Stimulated activated CD4-positive, alpha-beta T cell treated with anti-CD3 and anti-CD28 coated beads, Interleukin-4, amount 100 ng/mL, for 4 hours (primary cell): ENCODE measurements around the gene SNAPC2.
"Not testable (repeated sequence)": the region's sequence is repeated elsewhere in the genome, so short reads cannot be mapped to it uniquely, and the experiment has no call there.

Experiments
- DNase-seq, 2 experiments: peaks; one replicate each; pipeline ENCODE4 v3.0.0-alpha.2; 2020

SNAPC2 gene

DNA sequence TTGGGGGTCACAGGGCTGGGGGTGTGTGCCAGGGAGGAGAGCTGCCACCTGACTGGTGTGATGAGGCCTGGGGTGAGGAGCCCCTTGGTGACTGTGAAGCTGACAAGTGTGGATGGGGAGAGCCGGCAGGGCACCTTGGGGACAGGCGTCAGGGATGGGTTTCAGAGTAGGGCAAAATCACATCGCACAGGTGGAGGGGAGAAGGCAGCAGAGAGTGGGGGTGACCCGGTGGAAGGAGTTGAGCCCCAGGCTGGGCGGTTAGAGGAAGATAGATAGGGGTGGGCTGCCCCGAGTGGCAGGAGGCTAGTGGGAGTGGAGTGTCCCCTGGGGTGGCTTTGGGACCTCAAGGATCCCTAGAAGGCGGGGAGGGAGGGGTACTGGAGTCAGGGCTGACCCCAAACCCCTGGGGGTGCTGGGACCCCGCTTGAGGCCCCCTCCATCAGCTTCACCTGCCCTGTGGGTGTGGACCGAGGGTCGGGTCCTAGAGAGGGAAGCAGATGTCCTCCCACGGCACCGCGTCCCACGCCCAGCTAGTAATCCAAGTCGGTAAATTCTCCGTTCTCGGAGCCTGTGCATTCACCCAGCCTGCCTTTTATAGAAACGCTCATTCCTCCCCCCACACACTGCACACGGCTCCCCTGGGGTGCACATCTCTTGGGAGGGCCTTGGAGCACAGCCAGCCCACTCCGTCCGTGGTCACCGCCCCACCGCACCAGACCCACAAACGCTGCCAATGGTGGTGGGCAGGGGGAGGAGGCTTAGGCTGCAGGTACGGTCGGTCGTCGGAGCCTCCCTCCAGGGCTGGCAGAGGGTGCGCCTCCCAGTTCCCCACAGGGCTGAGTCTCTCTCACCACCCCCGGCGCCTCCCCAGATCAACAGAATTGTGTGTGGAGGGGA, 3.4 kb downstream of the SNAPC2 start:
- no peak for DNase-seq

DNA sequence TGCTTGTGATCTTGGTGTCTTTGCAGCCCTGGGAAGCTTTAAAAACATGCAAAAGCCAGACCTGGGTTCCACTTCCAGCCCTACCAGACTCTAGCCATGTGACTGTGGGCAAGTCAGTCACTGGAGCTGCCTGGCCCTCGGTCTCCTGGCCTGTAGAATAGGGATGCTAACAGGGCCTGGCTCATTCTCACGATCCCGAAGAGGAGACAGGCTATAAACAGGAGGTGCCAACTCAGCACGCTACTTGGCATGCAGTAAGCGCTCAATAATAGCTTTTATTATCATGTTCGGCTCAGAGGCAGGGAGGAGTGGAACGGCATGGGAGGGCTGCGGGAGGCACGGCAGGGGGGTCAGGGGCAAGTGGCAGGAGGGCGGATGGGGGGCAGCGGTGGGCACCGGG, 4.1 kb downstream of the SNAPC2 start:
- no peak for DNase-seq

DNA sequence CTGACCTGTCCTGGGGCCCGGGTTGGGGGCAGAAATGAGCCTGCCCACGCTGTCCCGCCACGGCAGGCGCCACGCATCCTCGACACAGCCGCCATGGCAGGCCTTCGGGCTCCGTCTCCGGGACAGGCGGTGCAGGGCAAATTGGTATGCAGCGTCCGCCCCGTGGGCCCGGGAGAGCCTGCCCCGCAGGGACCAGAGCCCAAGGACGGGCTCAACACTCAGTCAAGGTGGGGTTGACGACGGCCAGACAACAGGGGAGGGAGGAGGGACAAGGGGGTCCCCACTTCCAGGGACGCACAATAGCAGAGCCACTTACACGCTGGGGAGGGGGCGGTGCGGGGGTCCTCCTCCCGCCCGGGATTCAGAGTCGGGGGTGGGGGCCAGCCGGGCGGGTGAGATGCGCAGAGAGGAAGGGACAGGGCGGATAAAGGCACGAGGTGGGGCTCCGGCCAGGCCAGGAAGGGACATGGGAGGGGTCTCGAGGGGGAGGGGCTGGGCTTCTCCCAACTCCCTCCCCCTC, 4.6 kb downstream of the SNAPC2 start:
- DNase-seq = no peak

DNA sequence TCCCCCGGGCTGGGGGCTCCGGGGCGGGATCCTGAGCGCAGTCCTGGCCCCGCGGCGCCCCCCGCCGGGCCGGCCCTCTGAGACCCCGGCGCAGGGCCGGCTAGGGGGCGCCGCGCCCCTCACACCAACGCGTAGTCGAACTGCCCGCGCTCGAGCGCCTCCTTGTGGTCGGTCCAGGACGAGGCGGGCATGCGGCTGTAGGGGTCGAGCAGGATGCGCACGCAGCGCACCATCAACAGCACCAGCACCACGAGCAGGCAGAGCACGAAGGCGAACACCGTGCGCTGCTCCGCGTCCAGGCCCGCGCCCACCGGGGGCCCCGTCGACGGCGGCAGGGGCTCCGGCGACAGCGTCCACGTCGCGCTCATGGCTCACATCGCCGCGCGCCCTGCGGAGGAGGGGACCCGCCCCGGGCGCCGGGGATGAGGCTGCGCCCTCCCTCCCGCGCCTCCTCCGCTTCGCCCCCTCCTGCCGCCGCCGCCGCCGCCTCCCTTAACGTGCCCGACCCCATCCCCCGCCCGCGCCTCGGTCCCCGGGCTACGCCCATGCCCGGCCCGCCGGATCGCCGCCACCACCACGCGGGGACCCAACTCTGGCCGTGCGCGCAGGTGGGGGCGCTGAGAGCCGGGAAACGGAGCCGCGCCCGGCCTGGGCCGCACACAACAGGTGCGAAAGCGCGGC, 5.2 kb downstream of the SNAPC2 start:
- DNase-seq = peak; percentile 73 to 74

GRCh38 chr19:7926021-7926726, 6.0 kb downstream of the SNAPC2 start, which contains the start of gene CTXN1:
TSS of gene CTXN1 (minus strand) at chr19:7926135. CDS start at chr19:7925538, 597 bp downstream.
- peak; percentile 72 to 85 for DNase-seq

DNA sequence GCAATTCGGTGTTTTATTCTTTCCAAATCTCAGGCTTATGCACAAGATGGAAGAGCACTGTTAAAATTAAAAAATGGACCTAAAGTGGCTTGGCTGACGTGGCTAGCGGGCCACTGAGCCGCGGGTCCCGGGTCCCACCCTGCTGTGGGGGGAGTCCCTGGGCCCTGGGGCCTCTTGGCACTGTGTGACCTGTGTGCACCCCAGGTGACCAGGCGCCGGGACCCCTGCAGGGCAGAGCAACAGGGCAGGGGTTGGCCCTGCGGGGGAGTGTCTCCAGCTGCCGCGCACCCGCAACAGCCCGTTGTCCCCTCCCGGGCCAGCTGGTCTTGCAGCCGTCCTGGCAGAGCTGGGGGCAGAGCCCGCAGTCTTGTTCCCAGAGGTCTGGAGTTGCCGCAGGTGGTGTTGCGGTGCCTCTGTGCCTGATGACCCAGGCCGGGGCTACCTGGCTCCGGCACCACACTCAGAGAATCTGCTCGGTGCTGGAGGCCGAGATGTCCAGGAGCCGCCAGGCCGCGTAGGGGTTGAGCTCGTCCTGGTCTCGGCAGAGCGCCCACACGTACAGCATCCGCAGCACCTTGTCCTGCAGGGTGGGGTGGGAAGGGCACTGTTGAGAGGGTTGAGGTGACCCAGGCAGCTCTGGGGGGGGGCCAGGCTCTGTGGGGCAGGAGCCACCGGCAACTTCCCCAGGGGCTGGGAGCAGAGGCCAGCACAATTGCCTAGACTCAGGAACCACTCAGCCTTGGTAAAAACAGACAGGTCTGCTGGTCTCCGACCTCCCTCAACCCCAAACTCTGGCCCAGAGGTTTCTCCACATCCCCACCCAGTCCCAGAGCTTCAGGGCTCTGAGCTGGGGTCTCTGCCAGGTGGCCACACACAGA, 6.8 kb downstream of the SNAPC2 start:
- DNase-seq = no peak

- DNase-seq = no peak
Measured at GRCh38 chr19:7927605-7928333, 7.6 kb downstream of the SNAPC2 start.

GRCh38 chr19:7928334-7928706, 8.2 kb downstream of the SNAPC2 start:
- no peak for DNase-seq

DNA sequence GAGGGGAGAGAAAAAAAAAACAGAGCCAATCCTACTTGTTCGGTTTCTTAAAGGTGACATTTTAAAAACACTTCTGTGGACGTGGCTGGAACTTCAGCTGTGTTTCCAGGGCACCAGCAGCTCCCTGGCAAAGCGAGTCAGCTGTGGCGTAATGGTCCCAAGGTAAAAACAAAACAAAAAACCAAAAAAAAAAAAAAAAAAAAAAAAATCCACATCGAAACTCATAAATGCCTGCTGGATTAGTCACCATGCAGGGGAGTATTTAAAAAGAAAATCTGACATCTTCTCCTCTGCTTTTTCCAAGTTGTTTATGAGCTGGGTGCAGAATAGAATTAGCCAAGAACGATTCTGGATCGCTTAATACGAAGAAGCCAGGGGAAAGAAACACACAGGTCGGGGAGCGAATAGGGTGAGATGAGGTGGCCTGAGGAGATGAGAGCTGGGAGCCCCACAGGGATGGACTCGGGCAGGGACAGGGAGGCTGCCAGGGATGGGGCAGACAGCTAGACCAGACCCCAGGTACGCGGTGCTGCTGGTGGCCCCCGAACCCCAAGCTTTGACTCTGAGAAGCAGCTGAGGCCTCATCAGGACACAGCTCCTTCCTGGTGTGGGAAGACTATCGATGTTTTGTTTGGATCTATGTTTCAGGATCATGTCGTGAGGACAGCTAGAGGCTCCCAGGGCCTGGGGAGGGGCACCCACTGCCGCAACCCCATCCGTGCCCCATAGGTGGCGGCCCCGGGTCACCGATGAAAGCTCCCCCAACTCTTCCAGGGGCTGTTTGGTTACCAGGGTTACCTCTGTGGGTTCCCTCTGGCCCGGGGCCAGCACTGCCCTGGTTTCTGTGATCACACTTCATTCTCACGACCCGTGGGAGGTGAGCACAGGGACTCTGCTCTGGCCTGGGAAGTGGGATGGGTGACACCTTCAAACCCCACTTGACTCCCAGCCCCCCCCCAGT, 8.9 kb downstream of the SNAPC2 start:
- DNase-seq = peak; percentile 40 to 46

DNA sequence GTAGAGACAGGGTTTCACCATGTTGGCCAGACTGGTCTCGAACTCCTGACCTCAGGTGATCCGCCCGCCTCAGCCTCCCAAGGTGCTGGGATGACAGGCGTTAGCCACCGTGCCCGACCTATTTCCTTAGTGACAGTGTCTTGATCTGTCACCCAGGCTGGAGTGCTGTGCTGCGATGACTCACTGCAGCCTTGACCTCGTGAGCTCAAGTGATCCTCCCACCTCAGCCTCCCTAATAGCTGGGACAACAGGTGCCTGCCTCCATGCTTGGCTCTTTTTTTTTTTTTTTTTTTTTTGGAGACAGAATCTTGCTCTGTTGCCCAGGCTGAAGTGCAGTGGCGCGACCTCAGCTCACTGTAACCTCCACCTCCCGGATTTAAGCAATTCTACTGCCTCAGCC, 9.9 kb downstream of the SNAPC2 start:
- not testable (repeated sequence) for DNase-seq

DNA sequence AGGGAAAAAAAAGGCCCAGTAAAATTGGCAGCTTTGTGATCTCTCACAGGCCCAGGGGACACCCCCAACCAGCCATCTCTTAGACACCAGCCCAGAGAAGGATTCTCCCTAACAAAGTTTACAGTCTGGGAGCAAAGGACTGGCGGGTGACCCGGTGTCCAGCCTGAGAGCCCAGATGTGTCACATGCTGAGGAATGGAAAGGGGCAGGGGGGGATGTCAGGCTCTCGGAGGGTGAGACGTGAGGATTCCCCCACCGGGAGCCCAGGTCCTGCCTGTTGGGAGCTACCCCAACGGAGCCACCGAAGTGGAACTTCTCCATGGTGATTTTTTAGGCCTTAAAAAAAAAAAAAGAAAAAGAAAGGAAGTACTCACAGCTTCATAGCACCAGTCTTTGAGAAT, 10.6 kb downstream of the SNAPC2 start:
- no peak for DNase-seq

DNA sequence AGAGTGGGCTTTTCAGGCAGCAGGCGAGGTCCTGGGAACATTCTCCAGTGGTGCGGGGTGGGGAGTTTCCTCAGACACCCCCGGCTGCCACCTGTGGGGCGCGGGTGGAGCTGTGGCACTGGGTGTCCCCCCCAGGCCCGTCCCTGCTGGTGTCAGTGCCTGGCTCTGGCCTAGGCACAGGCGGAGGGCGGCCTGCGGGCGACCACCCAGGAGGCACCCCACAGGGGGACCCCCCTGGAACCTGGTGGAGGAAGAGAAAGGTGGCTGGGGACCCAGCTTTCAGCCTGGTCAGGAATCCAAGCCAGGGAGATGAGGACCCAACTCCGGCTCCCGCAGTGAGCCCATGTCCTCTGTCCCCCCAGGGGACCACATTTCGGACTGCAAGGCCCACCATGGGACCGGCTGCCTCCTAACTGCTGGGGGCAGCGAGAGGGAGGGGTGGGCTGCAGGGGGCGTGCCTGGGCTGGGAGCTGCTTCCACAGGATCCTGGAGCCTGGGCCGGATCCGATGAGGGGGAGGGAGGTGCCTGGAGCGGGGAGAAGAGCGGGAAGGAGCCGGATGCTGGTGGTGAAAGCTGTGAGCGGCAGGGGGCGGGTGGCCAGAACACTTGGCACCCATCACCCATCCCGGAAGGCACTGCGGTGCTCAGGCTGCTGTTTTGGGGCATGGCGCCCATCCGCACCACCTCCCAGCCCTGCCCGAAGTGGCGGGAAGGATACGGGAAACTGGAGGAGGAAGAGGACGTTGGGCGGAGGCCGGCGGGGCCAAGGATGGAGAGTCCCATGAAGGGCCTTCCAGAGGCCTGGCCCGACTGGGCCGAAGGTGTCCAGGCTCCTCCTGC, 11.3 kb downstream of the SNAPC2 start:
- DNase-seq = no peak

GRCh38 chr19:7932276-7932929, 12.3 kb downstream of the SNAPC2 start:
- DNase-seq = no peak

GRCh38 chr19:7932930-7933300, 12.8 kb downstream of the SNAPC2 start:
- no peak for DNase-seq

GRCh38 chr19:7933411-7933810, 13.3 kb downstream of the SNAPC2 start:
- no peak for DNase-seq

GRCh38 chr19:7933828-7934725, 13.9 kb downstream of the SNAPC2 start:
- DNase-seq = no peak

DNA sequence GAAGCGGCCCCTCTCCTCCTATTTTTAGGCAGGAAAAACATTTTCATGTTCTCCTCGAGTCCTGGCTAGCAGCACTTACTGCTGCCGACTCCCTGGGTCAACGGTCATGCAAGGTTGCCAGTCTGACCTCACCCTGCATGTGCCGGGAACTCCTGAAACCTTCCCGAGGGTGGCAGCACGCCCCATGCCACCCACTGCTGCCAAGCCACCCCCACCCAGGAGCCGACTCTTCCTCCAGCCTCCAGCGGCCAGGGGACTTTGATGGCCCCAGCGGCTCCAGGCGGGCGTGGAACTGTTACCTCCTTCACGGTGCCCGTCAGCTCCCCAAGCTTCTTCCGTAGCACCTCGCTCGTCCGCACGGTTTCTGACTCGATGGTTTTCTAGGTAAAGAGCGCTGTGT, 14.6 kb downstream of the SNAPC2 start:
- DNase-seq = no peak

DNA sequence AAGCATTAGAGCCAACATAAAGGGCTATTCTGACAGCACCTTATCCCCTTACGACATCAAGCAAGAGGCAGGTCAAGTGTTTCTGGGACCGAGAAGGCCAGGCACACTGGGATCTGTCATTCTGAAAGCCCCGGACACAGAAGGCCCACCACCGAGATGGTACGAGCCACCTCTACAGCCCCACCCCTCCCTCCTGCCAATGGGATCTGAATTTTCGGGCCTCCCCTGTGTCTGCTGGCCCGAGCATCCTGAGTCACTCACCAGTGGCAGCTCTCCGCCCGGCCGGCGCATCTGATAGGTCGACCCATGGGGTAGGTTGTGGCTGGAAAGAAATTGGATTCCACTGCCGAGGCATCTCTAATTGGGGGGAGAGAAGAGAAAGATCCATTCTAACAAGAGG, 20.7 kb downstream of the SNAPC2 start:
- DNase-seq = no peak
